ENCODE results near the gene CFAP46.

GRCh38 chr10:132770061-132771021 lies 172.0 kb downstream of the CFAP46 start:
- TF ChIP-seq, protein P1, sequence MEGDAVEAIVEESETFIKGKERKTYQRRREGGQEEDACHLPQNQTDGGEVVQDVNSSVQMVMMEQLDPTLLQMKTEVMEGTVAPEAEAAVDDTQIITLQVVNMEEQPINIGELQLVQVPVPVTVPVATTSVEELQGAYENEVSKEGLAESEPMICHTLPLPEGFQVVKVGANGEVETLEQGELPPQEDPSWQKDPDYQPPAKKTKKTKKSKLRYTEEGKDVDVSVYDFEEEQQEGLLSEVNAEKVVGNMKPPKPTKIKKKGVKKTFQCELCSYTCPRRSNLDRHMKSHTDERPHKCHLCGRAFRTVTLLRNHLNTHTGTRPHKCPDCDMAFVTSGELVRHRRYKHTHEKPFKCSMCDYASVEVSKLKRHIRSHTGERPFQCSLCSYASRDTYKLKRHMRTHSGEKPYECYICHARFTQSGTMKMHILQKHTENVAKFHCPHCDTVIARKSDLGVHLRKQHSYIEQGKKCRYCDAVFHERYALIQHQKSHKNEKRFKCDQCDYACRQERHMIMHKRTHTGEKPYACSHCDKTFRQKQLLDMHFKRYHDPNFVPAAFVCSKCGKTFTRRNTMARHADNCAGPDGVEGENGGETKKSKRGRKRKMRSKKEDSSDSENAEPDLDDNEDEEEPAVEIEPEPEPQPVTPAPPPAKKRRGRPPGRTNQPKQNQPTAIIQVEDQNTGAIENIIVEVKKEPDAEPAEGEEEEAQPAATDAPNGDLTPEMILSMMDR (IDR thresholded peaks at IDR 0.05; ENCODE audit: insufficient read depth, low read depth, low read length): no peak
- TF ChIP-seq EZH2 (IDR thresholded peaks at IDR 0.05; ENCODE audit: insufficient read depth, low read length): no peak

Data from astrocyte (in vitro differentiated cells and primary cell).